Lung (tissue), 12 donors: Measurements from ENCODE around the gene GDE1. TPM values are rescaled to one million over a fixed set of nuclear protein-coding genes. Genes with fewer than 3 reads are reported as not detected.

Experiments used
- ATAC-seq: fragments of 200-7000 bp; cut with Tn5 transposase; one replicate; pipeline ENCODE4 v1.9.1; 2020; ENCODE audit warnings: moderate number of reproducible peaks; ENCODE audit not compliant: insufficient read depth, low FRiP score
- DNase-seq, 3 donors: peaks; one replicate each; pipeline ENCODE4 v3.0.0-alpha.2; 2013 to 2017
- H3K27ac ChIP-seq, 2 donors: one replicate each; pipeline ENCODE4 v1.5.1; 2013; ENCODE audit warnings: mild to moderate bottlenecking in 2 of 2, moderate library complexity in 2 of 2, control low read depth in 1 of 2, inconsistent platforms in 1 of 2, low read depth in 1 of 2, low read length in 1 of 2
- H3K27me3 ChIP-seq, 3 donors: one replicate each; pipeline ENCODE4 v1.5.1; 2013; ENCODE audit warnings: low read length in 2 of 3; ENCODE audit not compliant: control insufficient read depth in 3 of 3, insufficient read depth in 3 of 3
- H3K36me3 ChIP-seq, 4 donors: one replicate each; pipeline ENCODE4 v1.5.1; 2013; ENCODE audit warnings: low read length in 4 of 4, mild to moderate bottlenecking in 1 of 4, moderate library complexity in 1 of 4; ENCODE audit not compliant: control insufficient read depth in 4 of 4, insufficient read depth in 4 of 4
- H3K4me1 ChIP-seq, 5 donors: one replicate each; pipeline ENCODE4 v1.5.1; 2013; ENCODE audit warnings: low read length in 5 of 5, mild to moderate bottlenecking in 2 of 5, moderate library complexity in 1 of 5; ENCODE audit not compliant: control insufficient read depth in 5 of 5, insufficient read depth in 5 of 5
- H3K4me3 ChIP-seq: one replicate; pipeline ENCODE4 v1.5.1; 2013; ENCODE audit warnings: mild to moderate bottlenecking, control low read depth, moderate library complexity
- H3K9ac ChIP-seq, 2 donors: one replicate each; pipeline ENCODE4 v1.5.1; 2013; ENCODE audit warnings: low read length in 2 of 2, control low read depth in 1 of 2; ENCODE audit not compliant: insufficient read depth in 1 of 2
- H3K9me3 ChIP-seq, 4 donors: one replicate each; pipeline ENCODE4 v1.5.1; 2013; ENCODE audit warnings: low read length in 3 of 4, mild to moderate bottlenecking in 1 of 4, moderate library complexity in 1 of 4; ENCODE audit not compliant: control insufficient read depth in 4 of 4, insufficient read depth in 3 of 4
- WGBS, 2 donors: extraction: QIAGEN DNeasy Blood & Tissue Kit; methylation state at CpG; one replicate each; pipeline ENCODE4 v1.1.7; 2013; 5-methylcytosine and 5-hydroxymethylcytosine counted together
- polyA plus RNA-seq, 2 donors: library from polyadenylated mRNA; stranded (reverse); fragments of 200-250 nt; gene quantifications; one replicate each; pipeline ENCODE4 v1.2.1, GENCODE V29; 2013
- total RNA-seq, 2 donors: library from RNA; depleted of rRNA in 1 of 2; stranded (reverse); fragments of >200 nt in 1 of 2; gene quantifications; one replicate each; pipeline ENCODE4 v1.2.1, GENCODE V29; 2014 to 2021
- TF ChIP-seq, protein P1 (sequence below): IDR thresholded peaks from 2 replicates; pipeline ENCODE4 v1.5.1; 2012; ENCODE audit warnings: mild to moderate bottlenecking; ENCODE audit errors: control extremely low read depth, extremely low read depth
- donor health status: control.
- donor health status: control.
- donor health status: Bipolar disorder and iron deficiency.
- donor health status: healthy.
- donor health status: DM: yes; HTN: yes; CAD: no.

GDE1 gene
- total and polyA plus RNA-seq, 4 donors: 38.7 to 74.9 (median 61.4) TPM

DNA sequence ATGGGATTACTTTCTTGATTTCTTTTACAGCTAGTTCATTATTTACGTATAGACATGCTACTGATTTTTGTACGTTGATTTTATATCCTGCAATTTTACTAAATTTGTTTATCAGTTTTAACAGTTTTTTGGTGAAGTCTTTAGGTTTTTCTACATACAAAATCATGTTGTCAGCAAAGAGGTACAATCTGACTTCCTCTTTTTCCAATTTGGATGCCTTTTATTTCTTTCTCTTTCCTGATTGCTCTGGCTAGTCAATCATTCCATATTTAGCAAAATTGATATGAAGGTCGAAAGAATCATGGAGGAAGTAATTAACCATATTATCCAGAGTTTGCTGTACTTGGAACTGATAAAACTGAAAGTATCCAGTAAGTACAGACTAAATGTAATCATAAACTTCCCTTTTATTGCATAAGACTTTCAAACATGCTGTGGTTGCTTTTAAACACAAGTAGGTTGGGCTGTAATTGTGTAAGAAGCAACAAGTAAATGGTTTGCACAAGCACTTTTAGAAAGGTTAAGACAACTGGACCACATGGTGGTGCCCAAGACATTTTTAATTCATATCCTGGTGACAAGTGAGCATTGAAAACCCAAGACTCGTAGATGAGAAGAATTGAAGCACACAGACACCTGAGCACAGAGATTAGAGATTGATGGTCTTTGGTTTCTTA lies 8.4 kb downstream of the GDE1 start:
- ATAC-seq: peak; percentile 67
- H3K4me3 ChIP-seq: no peak overlapping the region

DNA sequence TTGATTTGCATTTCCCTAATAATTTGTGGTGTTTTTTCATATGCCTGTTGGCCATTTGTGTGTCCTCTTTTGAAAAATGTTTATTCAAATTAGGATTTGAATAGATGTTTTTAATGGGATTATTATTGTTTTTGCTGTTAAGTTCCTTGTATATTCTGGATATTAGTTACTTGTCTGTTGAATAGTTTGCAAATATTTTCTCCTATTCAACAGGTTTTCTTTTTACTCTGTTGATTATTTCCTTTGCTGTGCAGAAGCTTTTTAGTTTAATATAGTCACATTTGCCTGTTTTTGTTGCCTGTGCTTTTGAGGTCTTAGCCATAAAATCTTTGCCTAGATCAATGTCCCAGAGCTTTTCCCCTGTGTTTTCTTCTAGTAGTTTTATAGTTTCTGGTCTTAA lies 9.6 kb downstream of the GDE1 start:
- no peak for ATAC-seq
- H3K4me1 ChIP-seq: peaks cover 0 to 2% (median 0%) of the 10 kb centered on the region in 5 donors
- H3K4me3 ChIP-seq: no peak overlapping the region
- H3K9ac ChIP-seq: no peak overlapping the region
- H3K27me3 ChIP-seq: no peaks in the 10 kb centered on the region
- H3K9me3 ChIP-seq: no peaks in the 10 kb centered on the region
- no peak for DNase-seq
- no peak overlapping the region for H3K27ac ChIP-seq
- TF ChIP-seq, protein P1, sequence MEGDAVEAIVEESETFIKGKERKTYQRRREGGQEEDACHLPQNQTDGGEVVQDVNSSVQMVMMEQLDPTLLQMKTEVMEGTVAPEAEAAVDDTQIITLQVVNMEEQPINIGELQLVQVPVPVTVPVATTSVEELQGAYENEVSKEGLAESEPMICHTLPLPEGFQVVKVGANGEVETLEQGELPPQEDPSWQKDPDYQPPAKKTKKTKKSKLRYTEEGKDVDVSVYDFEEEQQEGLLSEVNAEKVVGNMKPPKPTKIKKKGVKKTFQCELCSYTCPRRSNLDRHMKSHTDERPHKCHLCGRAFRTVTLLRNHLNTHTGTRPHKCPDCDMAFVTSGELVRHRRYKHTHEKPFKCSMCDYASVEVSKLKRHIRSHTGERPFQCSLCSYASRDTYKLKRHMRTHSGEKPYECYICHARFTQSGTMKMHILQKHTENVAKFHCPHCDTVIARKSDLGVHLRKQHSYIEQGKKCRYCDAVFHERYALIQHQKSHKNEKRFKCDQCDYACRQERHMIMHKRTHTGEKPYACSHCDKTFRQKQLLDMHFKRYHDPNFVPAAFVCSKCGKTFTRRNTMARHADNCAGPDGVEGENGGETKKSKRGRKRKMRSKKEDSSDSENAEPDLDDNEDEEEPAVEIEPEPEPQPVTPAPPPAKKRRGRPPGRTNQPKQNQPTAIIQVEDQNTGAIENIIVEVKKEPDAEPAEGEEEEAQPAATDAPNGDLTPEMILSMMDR: no peak
- peaks cover 2 to 31% (median 25%) of the 10 kb centered on the region in 4 donors for H3K36me3 ChIP-seq

More for the DNA sequence above, 8.4 kb downstream of the GDE1 start:
- TF ChIP-seq, protein P1: no peak
- Histone ChIP-seq H3K27me3 (no peaks in the 10 kb centered on the region), H3K27ac (no peak overlapping the region), H3K9ac (no peak overlapping the region), H3K4me1 (peaks cover 0 to 2% (median 0%) of the 10 kb centered on the region in 5 donors), H3K36me3 (peaks cover 2 to 28% (median 22%) of the 10 kb centered on the region in 4 donors), H3K9me3 (no peaks in the 10 kb centered on the region)
- 21 to 46% methylated on average over 4 of the region's 4 CpGs for WGBS, 2 donors
- peak in 2 of 3 donors; percentile 16 to 21 for DNase-seq

DNA sequence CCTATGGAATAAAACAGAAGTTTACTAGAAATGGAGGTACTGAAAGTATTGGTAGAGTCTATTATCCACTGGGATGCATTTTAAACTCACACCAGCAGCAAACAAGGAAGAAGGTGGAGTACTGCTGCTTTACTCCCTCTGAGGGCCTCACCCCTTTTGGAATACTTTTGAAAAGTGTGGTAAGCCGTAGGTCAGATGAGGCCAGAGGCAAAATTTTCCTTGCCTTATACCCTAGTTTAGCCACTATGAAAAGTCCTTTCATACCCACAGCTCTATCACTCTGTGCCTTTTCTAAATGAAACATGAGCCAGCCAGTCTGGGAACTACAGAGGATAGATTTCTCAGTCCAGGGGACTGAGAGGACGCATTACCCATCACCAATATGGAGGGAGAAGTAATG lies 14.0 kb downstream of the GDE1 start:
- Histone ChIP-seq H3K27me3 (no peaks in the 10 kb centered on the region), H3K4me3 (no peak overlapping the region), H3K4me1 (no peaks in the 10 kb centered on the region), H3K9ac (no peak overlapping the region), H3K27ac (no peak overlapping the region), H3K9me3 (no peaks in the 10 kb centered on the region), H3K36me3 (peaks cover 11 to 33% (median 17%) of the 10 kb centered on the region in 4 donors)
- DNase-seq: no peak
- 87 to 96% methylated on average over 2 of the region's 2 CpGs for WGBS, 2 donors
- TF ChIP-seq, protein P1: no peak
- no peak for ATAC-seq
